Keratinocyte (primary cell): ENCODE results near the gene AOAH. TPM values are rescaled to one million over a fixed set of nuclear protein-coding genes. Genes with fewer than 3 reads are reported as not detected.
A peak's percentile ranks its signal among the peaks of the same experiment; 100 is the strongest.

Experiments used
- DNase-seq: peaks from one replicate; pipeline ENCODE4 v3.0.0-alpha.2; 2011; ENCODE audit warnings: low read depth, missing footprints, low spot score
- FAIRE-seq: peaks from 2 replicates; lab custom pipeline; 2011; peaks lifted over from hg19 to GRCh38; lab: Jason Lieb, UNC
- H2AFZ ChIP-seq: 2 replicates; pipeline ENCODE4 v1.6.0; 2012; ENCODE audit warnings: low read length, control low read depth, inconsistent platforms; ENCODE audit not compliant: control insufficient read depth
- H3K27ac ChIP-seq: 2 replicates; pipeline ENCODE4 v1.5.1; 2011; ENCODE audit warnings: low read length; ENCODE audit not compliant: control insufficient read depth, insufficient read depth
- H3K27me3 ChIP-seq: 3 replicates; pipeline ENCODE4 v1.6.0; 2011; ENCODE audit warnings: low read length; ENCODE audit not compliant: control insufficient read depth, insufficient read depth; ENCODE audit errors: extremely low read depth
- H3K36me3 ChIP-seq, 2 experiments: 2 replicates in 1 of 2; 3 replicates in 1 of 2; pipeline ENCODE4 v1.5.1; 2011; ENCODE audit warnings: low read length in 2 of 2, mild to moderate bottlenecking in 1 of 2; ENCODE audit not compliant: control insufficient read depth in 2 of 2, insufficient read depth in 2 of 2; ENCODE audit errors: extremely low read depth in 1 of 2
- H3K4me1 ChIP-seq: 3 replicates; pipeline ENCODE4 v1.5.1; 2011; ENCODE audit warnings: low read length; ENCODE audit not compliant: control insufficient read depth, insufficient read depth; ENCODE audit errors: extremely low read depth
- H3K4me2 ChIP-seq: 3 replicates; pipeline ENCODE4 v1.6.0; 2011; ENCODE audit warnings: low read depth, low read length; ENCODE audit not compliant: control insufficient read depth, insufficient read depth; ENCODE audit errors: extremely low read depth
- H3K4me3 ChIP-seq, 3 experiments: fragments of 200-600 bp in 1 of 3; sonication (generic) in 1 of 3; 2 replicates in 2 of 3; 3 replicates in 1 of 3; pipeline ENCODE4 v1.5.1; 2011 to 2016; ENCODE audit warnings: low read length in 3 of 3, mild to moderate bottlenecking in 3 of 3, control low read depth in 2 of 3, inconsistent platforms in 1 of 3, low read depth in 1 of 3, mixed read lengths in 1 of 3, mixed run types in 1 of 3, moderate library complexity in 1 of 3; ENCODE audit not compliant: control insufficient read depth in 2 of 3, insufficient read depth in 2 of 3; ENCODE audit errors: extremely low read depth in 1 of 3
- H3K79me2 ChIP-seq: 2 replicates; pipeline ENCODE4 v1.6.0; 2012; ENCODE audit warnings: low read length; ENCODE audit not compliant: control insufficient read depth, insufficient read depth
- H3K9ac ChIP-seq: 3 replicates; pipeline ENCODE4 v1.6.0; 2011; ENCODE audit warnings: low read length; ENCODE audit not compliant: control insufficient read depth, insufficient read depth; ENCODE audit errors: extremely low read depth
- H3K9me1 ChIP-seq: 3 replicates; pipeline ENCODE4 v1.6.0; 2011; ENCODE audit warnings: low read length; ENCODE audit not compliant: control insufficient read depth, insufficient read depth; ENCODE audit errors: extremely low read depth
- H3K9me3 ChIP-seq: 2 replicates; pipeline ENCODE4 v1.5.1; 2012; ENCODE audit warnings: low read depth, low read length; ENCODE audit not compliant: control insufficient read depth
- H4K20me1 ChIP-seq: 3 replicates; pipeline ENCODE4 v1.6.0; 2011; ENCODE audit warnings: low read length; ENCODE audit not compliant: control insufficient read depth, insufficient read depth; ENCODE audit errors: extremely low read depth
- CTCF ChIP-seq, 3 experiments: IDR thresholded peaks in 1 of 3; conservative IDR thresholded peaks in 1 of 3; optimal IDR thresholded peaks in 1 of 3; 2 replicates in 2 of 3; 3 replicates in 1 of 3; pipeline versions ENCODE3 to v1.5.1; 2011; ENCODE audit warnings: low read length in 3 of 3, mild to moderate bottlenecking in 3 of 3, moderate library complexity in 2 of 3, control low read depth in 1 of 3, inconsistent platforms in 1 of 3; ENCODE audit not compliant: insufficient read depth in 2 of 3; ENCODE audit errors: extremely low read depth in 1 of 3
- EZH2 ChIP-seq: IDR thresholded peaks from one replicate; pipeline ENCODE4 v1.6.1; 2012; ENCODE audit warnings: inconsistent platforms, mild to moderate bottlenecking, low read length, moderate library complexity
- dilution Hi-C: fragments of 300-500 bp; cut with MboI; formaldehyde crosslinking; loops from one replicate; pipeline ENCODE4 v1.7.0; 2020; ENCODE audit warnings: low sequenced_read_pairs; ENCODE audit not compliant: extremely low pct_ligation_motif_present
- polyA plus RNA-seq, 5 experiments: library from polyadenylated mRNA; depleted of rRNA in 3 of 5; stranded (reverse) in 3 of 5; stranded (forward) in 1 of 5; unstranded in 1 of 5; fragments of >200 nt; gene quantifications; 1 replicate in 1 of 5; 2 replicates in 3 of 5; 3 replicates in 1 of 5; pipeline versions ENCODE4 v1.2.1 to v1.2.3, GENCODE V29; 2011 to 2012; ENCODE audit warnings: missing spikeins in 2 of 5, low read depth in 1 of 5, low replicate concordance in 1 of 5

AOAH gene
- polyA plus RNA-seq, 1 donor (not counting 4 experiments of a cell fraction or from before 2014, with no cell fraction given): 0.43 TPM

- Histone ChIP-seq H3K9me3 (no peaks in the 10 kb centered on the region), H3K27ac (peak overlapping the region; percentile 42), H4K20me1 (no peaks in the 10 kb centered on the region), H3K27me3 (no peaks in the 10 kb centered on the region), H3K4me2 (peak overlapping the region; percentile 50), H3K9me1 (no peaks in the 10 kb centered on the region), H3K79me2 (no peaks in the 10 kb centered on the region), H3K4me1 (peaks cover 33% of the 10 kb centered on the region), H3K9ac (peak overlapping the region; percentile 13), H2AFZ (peak overlapping the region; percentile 51), H3K36me3 (no peaks in the 10 kb centered on the region), H3K4me3 (no peak overlapping the region)
- dilution Hi-C loops: no loop called here
- DNase-seq (peak; percentile 23), FAIRE-seq (peak; percentile 55)
- no peak for TF ChIP-seq CTCF (optimal IDR thresholded peaks at IDR 0.05 in 1 of 3, IDR thresholded peaks at IDR 0.05 in 1 of 3, conservative IDR thresholded peaks at IDR 0.05 in 1 of 3; ENCODE audit: extremely low read depth in 1 of 3, insufficient read depth in 2 of 3, low read length in 3 of 3)
- TF ChIP-seq EZH2: no peak
Observed at GRCh38 chr7:36600869-36601530, 123.3 kb downstream of the AOAH start.

GRCh38 chr7:36600314-36600682, 124.0 kb downstream of the AOAH start:
- Histone ChIP-seq H3K27ac (no peak overlapping the region), H3K36me3 (no peaks in the 10 kb centered on the region), H2AFZ (no peak overlapping the region), H3K9me3 (no peaks in the 10 kb centered on the region), H3K27me3 (no peaks in the 10 kb centered on the region), H3K79me2 (no peaks in the 10 kb centered on the region), H3K4me2 (no peak overlapping the region), H4K20me1 (no peaks in the 10 kb centered on the region), H3K4me3 (no peak overlapping the region), H3K4me1 (peaks cover 26% of the 10 kb centered on the region), H3K9ac (no peak overlapping the region), H3K9me1 (no peaks in the 10 kb centered on the region)
- TF ChIP-seq EZH2 (no peak), CTCF (optimal IDR thresholded peaks at IDR 0.05 in 1 of 3, IDR thresholded peaks at IDR 0.05 in 1 of 3, conservative IDR thresholded peaks at IDR 0.05 in 1 of 3; ENCODE audit: extremely low read depth in 1 of 3, insufficient read depth in 2 of 3, low read length in 3 of 3) (no peak)
- no peak for FAIRE-seq
- DNase-seq: no peak
- dilution Hi-C loops: no loop called here
